NT2/D1 (cell line): Measurements from ENCODE around the gene PLEK2.

Experiments used
- YY1 ChIP-seq: IDR thresholded peaks from 2 replicates; pipeline ENCODE4 v1.6.1; 2011; ENCODE audit not compliant: insufficient read length, insufficient read depth
- ZNF274 ChIP-seq: IDR thresholded peaks from 2 replicates; pipeline ENCODE4 v1.6.1; 2011; ENCODE audit warnings: mild to moderate bottlenecking, low read depth, low read length

DNA sequence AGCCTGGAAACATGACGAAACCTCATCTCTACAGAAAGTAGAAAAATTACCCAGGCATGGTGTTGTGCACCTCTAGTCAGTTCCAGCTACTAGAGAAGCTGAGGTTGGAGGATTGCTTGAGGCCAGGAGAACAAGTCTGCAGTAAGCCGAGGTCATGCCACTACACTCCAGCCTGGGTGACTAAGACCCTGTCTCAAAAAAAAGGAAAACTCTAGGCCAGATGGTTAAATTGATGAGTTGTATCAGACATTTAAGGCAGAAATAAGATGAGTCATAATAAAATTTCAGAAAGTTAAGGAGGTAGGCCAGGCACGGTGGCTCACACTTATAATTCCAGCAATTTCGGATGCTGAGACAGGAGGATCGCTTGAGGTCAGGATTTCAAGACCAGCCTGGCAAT is 41.1 kb downstream of the PLEK2 start:
- TF ChIP-seq ZNF274 (no peak), YY1 (no peak)
